Activated CD8-positive, alpha-beta memory T cell treated with anti-CD3 and anti-CD28 coated beads, Interleukin-2, amount 10 ng/mL, durations not matched to agents 7 days and 5 days (primary cell): ENCODE measurements around the gene DCX. TPM values are rescaled to one million over a fixed set of nuclear protein-coding genes. Genes with fewer than 3 reads are reported as not detected.

Source experiments
- ATAC-seq: fragments of 150-1000 bp; cut with Tn5 transposase; one replicate; pipeline ENCODE4 v1.10.0; 2021; ENCODE audit warnings: moderate library complexity
- CTCF ChIA-PET: fragments of 350-600 bp; sonication (Branson Sonifier 250); formaldehyde crosslinking; loops from one replicate; lab custom pipeline; 2021; ENCODE audit warnings: antibody characterized with exemption; lab: Charles Lee
- DNase-seq: peaks from one replicate; pipeline ENCODE4 v3.0.0-alpha.2; 2020
- H3K27ac Mint-ChIP-seq: one replicate; pipeline ENCODE4 v1.8.0; 2021; ENCODE audit warnings: mild to moderate bottlenecking, mixed read lengths
- H3K27me3 Mint-ChIP-seq: one replicate; pipeline ENCODE4 v1.8.0; 2021; ENCODE audit warnings: mixed read lengths
- H3K36me3 Mint-ChIP-seq: one replicate; pipeline ENCODE4 v1.8.0; 2021; ENCODE audit warnings: mild to moderate bottlenecking, mixed read lengths
- H3K4me1 Mint-ChIP-seq: one replicate; pipeline ENCODE4 v1.8.0; 2021; ENCODE audit warnings: mixed read lengths
- H3K4me3 Mint-ChIP-seq: one replicate; pipeline ENCODE4 v1.8.0; 2021; ENCODE audit warnings: mild to moderate bottlenecking, moderate library complexity, mixed read lengths
- H3K9me3 Mint-ChIP-seq: one replicate; pipeline ENCODE4 v1.8.0; 2022; ENCODE audit warnings: low read depth, mixed read lengths
- total RNA-seq, 2 experiments: library from RNA; stranded (reverse); gene quantifications; one replicate each; pipeline ENCODE4 v1.2.3, GENCODE V29; 2021

DCX gene
- total RNA-seq, 2 experiments from 2014 or later, result not detected

DNA sequence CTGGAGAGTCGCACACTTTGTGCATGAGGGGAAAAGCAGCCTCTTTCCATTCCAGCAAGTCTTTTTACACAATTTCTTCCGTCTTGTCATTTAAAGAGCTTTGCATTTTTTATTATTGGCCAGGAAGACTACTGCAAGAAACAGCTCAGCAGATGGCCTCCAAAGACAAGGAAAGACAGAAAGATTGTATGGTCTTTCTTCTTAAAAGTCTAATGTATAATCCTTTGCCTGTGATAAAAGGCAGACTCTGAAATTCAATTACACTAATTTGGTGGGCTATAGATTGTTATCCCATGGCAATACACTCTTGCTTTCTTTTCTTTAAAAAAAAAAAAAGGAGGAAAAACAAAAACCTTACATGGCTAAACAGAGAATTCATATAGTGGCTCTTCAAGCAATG, 147.6 kb downstream of the DCX start:
- Mint-ChIP-seq H3K27me3 (no peaks in the 10 kb centered on the region), H3K36me3 (no peaks in the 10 kb centered on the region)
- CTCF ChIA-PET, result no interaction called here

DNA sequence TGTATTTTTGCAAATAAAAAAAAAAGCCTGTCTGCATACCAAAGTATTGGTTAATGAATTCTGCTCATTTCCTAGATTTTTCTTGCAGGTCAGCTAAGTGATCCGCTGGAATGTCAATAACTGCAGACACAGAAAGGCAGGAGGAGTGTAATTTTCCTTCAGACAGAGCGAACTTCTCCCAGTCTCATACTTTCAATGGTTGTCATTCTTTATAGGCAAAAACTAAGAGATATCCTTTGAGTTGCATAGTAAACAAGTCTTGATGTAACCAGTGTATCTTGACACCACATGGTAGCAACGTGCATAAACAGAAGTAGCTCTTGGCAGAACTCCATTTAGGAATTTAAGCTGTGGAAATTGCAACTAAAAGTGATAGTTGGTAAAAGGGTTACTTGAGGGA, 149.9 kb downstream of the DCX start:
- Mint-ChIP-seq H3K36me3 (no peaks in the 10 kb centered on the region), H3K4me1 (no peaks in the 10 kb centered on the region), H3K27ac (no peak overlapping the region), H3K4me3 (no peak overlapping the region), H3K27me3 (no peaks in the 10 kb centered on the region), H3K9me3 (no peaks in the 10 kb centered on the region)
- no peak for DNase-seq
- no peak for ATAC-seq
- CTCF ChIA-PET, result no interaction called here

More for the DNA sequence above, 147.6 kb downstream of the DCX start:
- Mint-ChIP-seq H3K4me3 (no peak overlapping the region), H3K27ac (no peak overlapping the region), H3K9me3 (no peaks in the 10 kb centered on the region), H3K4me1 (no peaks in the 10 kb centered on the region)
- ATAC-seq (no peak), DNase-seq (no peak)

DNA sequence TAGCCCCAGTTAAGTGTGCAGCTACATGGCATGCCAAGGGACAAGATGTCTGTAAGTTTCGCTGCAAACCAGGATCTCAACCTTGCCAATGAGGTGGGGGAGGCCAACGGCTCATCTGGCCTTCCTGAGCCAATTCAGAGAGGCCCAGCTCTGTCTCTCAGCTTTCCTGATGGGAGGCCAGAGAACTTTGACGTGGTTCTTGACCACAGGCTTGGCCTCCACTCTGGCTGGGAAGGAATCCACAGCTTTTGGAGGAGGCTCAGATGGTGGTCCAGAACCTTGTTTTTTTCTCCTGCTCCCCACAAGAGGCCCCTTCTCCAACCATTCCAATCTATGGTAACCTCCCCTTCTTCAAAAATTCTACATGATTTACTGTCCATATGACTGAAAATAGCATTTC, 151.5 kb downstream of the DCX start:
- Mint-ChIP-seq H3K9me3 (no peaks in the 10 kb centered on the region), H3K27ac (no peak overlapping the region), H3K27me3 (no peaks in the 10 kb centered on the region), H3K4me1 (no peaks in the 10 kb centered on the region), H3K36me3 (no peaks in the 10 kb centered on the region), H3K4me3 (no peak overlapping the region)
- CTCF ChIA-PET, result no interaction called here
- DNase-seq (no peak), ATAC-seq (no peak)

DNA sequence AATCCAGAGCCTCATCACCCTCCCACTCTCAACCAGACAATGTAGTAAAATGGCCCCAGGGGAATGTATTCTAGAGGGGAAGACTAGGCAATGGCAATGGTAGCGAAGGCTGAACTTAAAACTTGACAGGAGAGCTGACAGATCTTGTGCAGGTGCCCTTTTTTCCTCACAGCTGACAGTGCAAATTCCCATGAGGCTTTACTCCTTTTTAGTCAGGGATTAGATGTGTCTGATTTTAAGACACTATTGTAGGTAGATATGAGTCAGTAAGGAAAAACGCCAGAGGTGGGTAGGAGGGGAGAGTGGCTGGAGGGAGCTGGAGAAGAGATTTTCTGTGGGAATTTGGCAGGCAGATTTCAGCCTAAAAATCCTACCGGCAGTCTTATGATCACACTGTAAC, 152.4 kb downstream of the DCX start:
- no peak overlapping the region for H3K4me3 Mint-ChIP-seq

DNA sequence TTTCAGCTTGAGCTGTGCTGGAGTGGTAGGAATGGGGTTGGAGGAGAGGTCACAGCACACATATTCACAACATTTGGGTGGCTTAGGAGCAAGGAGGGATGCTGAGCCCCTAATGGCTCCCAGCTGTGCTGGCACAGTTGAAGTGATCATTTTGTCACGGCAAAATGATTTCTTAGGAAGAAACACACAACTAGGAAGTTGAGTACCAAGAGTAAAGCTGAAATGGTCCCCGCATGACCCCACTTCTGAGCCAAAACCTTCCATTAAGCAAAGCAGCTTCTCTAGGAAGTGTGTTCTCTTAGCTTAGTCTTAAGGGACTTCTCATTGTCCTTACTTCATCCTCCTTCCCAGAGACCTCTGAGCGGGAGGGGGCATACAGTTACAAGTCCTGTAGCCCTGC, 154.3 kb downstream of the DCX start:
- CTCF ChIA-PET, result no interaction called here
- no peaks in the 10 kb centered on the region for H3K9me3 Mint-ChIP-seq
- no peaks in the 10 kb centered on the region for H3K4me1 Mint-ChIP-seq
- H3K36me3 Mint-ChIP-seq, result no peaks in the 10 kb centered on the region
- DNase-seq (no peak), ATAC-seq (no peak)
- H3K4me3 Mint-ChIP-seq, result no peak overlapping the region
- H3K27ac Mint-ChIP-seq, result no peak overlapping the region
- H3K27me3 Mint-ChIP-seq, result no peaks in the 10 kb centered on the region

More for the DNA sequence above, 152.4 kb downstream of the DCX start:
- Mint-ChIP-seq H3K9me3 (no peaks in the 10 kb centered on the region), H3K27ac (no peak overlapping the region), H3K27me3 (no peaks in the 10 kb centered on the region), H3K4me1 (no peaks in the 10 kb centered on the region), H3K36me3 (no peaks in the 10 kb centered on the region)
- CTCF ChIA-PET, result no interaction called here
- DNase-seq (no peak), ATAC-seq (no peak)

DNA sequence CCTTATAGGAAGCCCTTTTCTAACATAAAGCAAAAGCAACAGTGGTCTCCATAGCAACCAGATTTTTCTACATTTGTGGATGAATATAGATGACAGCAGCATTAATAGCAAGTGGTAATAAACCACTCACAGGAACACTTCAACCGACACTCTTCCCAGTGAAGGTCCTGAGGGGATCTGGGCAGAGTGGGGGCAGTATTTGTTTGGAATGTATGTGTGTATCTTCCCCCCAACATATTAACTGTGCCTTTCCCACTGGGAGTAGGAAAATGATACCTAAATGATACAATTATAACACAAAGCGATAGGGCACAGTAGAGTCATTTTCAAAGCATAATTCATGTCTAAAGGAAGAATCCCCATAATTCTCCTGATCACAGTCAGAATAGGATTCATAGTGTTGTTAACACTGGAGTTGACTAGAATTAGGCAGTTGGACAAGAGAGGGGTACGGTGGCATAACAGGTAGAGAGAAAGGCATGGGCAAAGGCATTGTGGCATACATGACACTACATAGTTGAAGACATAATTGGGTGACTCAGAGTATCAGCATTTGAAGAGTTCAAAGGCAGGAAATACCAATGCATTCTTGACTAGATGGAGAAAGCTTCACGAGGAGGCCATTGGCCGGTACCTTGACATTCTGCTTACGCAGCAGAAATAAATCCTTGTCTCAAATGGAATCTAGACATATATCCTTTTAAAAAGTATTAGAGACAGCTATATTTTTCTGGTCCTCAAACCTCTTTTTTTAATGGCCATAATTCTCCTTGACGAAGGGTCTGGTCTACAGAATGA, 156.9 kb downstream of the DCX start:
- no peak overlapping the region for H3K4me3 Mint-ChIP-seq
- CTCF ChIA-PET, result no interaction called here
- no peaks in the 10 kb centered on the region for H3K4me1 Mint-ChIP-seq
- DNase-seq (no peak), ATAC-seq (no peak)
- H3K36me3 Mint-ChIP-seq, result no peaks in the 10 kb centered on the region
- H3K27ac Mint-ChIP-seq, result no peak overlapping the region
- no peaks in the 10 kb centered on the region for H3K9me3 Mint-ChIP-seq
- H3K27me3 Mint-ChIP-seq, result no peaks in the 10 kb centered on the region

DNA sequence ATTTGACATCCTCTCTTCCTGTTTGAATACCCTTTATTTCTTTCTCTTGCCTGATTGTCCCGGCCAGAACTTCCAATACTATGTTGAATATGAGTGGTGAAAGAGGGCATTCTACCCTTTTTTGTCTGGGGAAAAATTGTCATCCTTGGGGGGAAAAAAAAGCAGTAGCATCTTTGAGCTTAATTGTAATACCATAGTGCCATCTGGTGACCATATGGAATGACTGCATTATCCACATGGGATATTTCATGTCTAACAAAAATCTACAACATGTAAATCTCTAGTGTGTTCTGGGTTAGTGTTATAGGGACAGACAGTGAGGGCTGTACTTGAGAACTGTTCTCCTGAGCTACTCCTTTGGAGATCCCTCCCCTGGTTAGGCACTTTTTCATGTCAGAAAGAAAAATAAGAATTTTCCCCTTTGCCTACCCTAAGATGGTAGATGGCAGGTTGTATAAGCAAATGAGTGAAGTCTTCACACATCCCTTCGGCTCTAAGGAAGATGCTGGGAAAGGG, 167.7 kb downstream of the DCX start:
- no peaks in the 10 kb centered on the region for H3K9me3 Mint-ChIP-seq
- no peak overlapping the region for H3K4me3 Mint-ChIP-seq
- no peak for DNase-seq
- peaks cover 2% of the 10 kb centered on the region for H3K27me3 Mint-ChIP-seq
- no peak for ATAC-seq
- CTCF ChIA-PET, result interaction anchor here (1.0 to 2.4 kb wide), 5 partner anchors 127 to 397 kb away, joined by 3 to 8 read pairs (median 5); no protein-coding TSS in a partner anchor
- H3K4me1 Mint-ChIP-seq, result no peaks in the 10 kb centered on the region
- H3K27ac Mint-ChIP-seq, result no peak overlapping the region
- H3K36me3 Mint-ChIP-seq, result no peaks in the 10 kb centered on the region

Other genes starting within 250 kb of the DCX start
- gene CAPN6, start 141.7 kb downstream of the DCX start, total RNA-seq, result not detected
- gene SERTM2, start 99.5 kb upstream of the DCX start, total RNA-seq, result not detected